PC-9 (cell line): ENCODE measurements around the gene MAGI2. TPM values are rescaled to one million over a fixed set of nuclear protein-coding genes. Genes with fewer than 3 reads are reported as not detected.

ENCODE experiments used
- BruUV-seq: library from RNA; stranded (reverse); fragments of 400-500 nt; replicated peaks from 2 replicates; lab custom pipeline; 2021; lab: Mats Ljungman, UMichigan
- CTCF ChIA-PET: fragments of 300-600 bp; sonication (Branson Sonifier 250); formaldehyde crosslinking; loops from one replicate; lab custom pipeline; 2022; ENCODE audit warnings: antibody characterized with exemption; lab: Charles Lee
- POLR2A ChIA-PET: fragments of 300-600 bp; sonication (Branson Sonifier 250); formaldehyde crosslinking; loops from one replicate; lab custom pipeline; 2022; ENCODE audit warnings: antibody characterized with exemption; ENCODE audit not compliant: unreplicated experiment; lab: Charles Lee
- DNase-seq, 2 experiments: peaks; one replicate each; pipeline versions ENCODE4 v3.0.0 to v3.0.0-alpha.2; 2015 to 2022; ENCODE audit warnings: mixed read lengths in 1 of 2
- H2AFZ ChIP-seq: fragments of 200-600 bp; sonication (generic); 2 replicates; pipeline ENCODE4 v1.8.1; 2017; ENCODE audit warnings: antibody characterized with exemption
- H3F3A ChIP-seq: fragments of 200-600 bp; sonication (generic); 2 replicates; pipeline ENCODE4 v1.8.1; 2017; ENCODE audit warnings: antibody characterized with exemption, mild to moderate bottlenecking, low read depth; ENCODE audit not compliant: insufficient read depth
- H3K27ac ChIP-seq: fragments of 200-600 bp; sonication (generic); 2 replicates; pipeline ENCODE4 v1.6.1; 2016; ENCODE audit warnings: mixed run types
- H3K27me3 ChIP-seq: fragments of 200-600 bp; sonication (generic); 2 replicates; pipeline ENCODE4 v1.6.1; 2016; ENCODE audit warnings: low read depth, mixed run types; ENCODE audit not compliant: insufficient read depth
- H3K36me3 ChIP-seq: fragments of 200-600 bp; sonication (generic); 2 replicates; pipeline ENCODE4 v1.6.1; 2016; ENCODE audit warnings: low read depth, mixed run types
- H3K4me1 ChIP-seq: fragments of 200-600 bp; sonication (generic); replicated peaks from 2 replicates; pipeline ENCODE4 v1.6.1; 2016; ENCODE audit warnings: mixed run types; ENCODE audit not compliant: insufficient read depth
- H3K4me2 ChIP-seq: fragments of 200-600 bp; sonication (generic); 2 replicates; pipeline ENCODE4 v1.6.1; 2017; ENCODE audit warnings: mixed run types
- H3K4me3 ChIP-seq: fragments of 200-600 bp; sonication (generic); 2 replicates; pipeline ENCODE4 v1.6.1; 2016; ENCODE audit warnings: mixed run types
- H3K79me2 ChIP-seq: fragments of 200-600 bp; sonication (generic); 2 replicates; pipeline ENCODE4 v1.6.1; 2017; ENCODE audit warnings: low read depth, mixed run types
- H3K9me2 ChIP-seq: fragments of 200-600 bp; sonication (generic); 2 replicates; pipeline ENCODE4 v1.8.1; 2017; ENCODE audit warnings: mild to moderate bottlenecking; ENCODE audit not compliant: insufficient read depth
- H3K9me3 ChIP-seq: fragments of 200-600 bp; sonication (generic); 2 replicates; pipeline ENCODE4 v1.8.1; 2016; ENCODE audit warnings: low read depth; ENCODE audit not compliant: insufficient read depth
- H4K20me1 ChIP-seq: fragments of 200-600 bp; sonication (generic); 2 replicates; pipeline ENCODE4 v1.8.1; 2017; ENCODE audit not compliant: insufficient read depth
- EZH2 ChIP-seq: fragments of 200-600 bp; sonication (generic); IDR thresholded peaks from 2 replicates; pipeline ENCODE4 v1.8.0; 2017; ENCODE audit warnings: antibody characterized with exemption, low read depth
- intact Hi-C: fragments of 100-400 bp; cut with micrococcal nuclease; formaldehyde crosslinking; loops from one replicate; pipeline ENCODE4 v1.10.0; 2022; ENCODE audit not compliant: unreplicated experiment
- total RNA-seq: library from RNA; stranded (reverse); gene quantifications from 2 replicates; pipeline ENCODE4 v1.2.3, GENCODE V29; 2021
- TF ChIP-seq, protein P1 (sequence below): fragments of 200-600 bp; sonication (generic); conservative IDR thresholded peaks from 2 replicates; pipeline ENCODE4 v1.6.1; 2017; ENCODE audit warnings: mixed run types, antibody characterized with exemption, mild to moderate bottlenecking, moderate library complexity

Gene MAGI2
- total RNA-seq, 1 experiment from 2014 or later: 0.92 TPM

DNA sequence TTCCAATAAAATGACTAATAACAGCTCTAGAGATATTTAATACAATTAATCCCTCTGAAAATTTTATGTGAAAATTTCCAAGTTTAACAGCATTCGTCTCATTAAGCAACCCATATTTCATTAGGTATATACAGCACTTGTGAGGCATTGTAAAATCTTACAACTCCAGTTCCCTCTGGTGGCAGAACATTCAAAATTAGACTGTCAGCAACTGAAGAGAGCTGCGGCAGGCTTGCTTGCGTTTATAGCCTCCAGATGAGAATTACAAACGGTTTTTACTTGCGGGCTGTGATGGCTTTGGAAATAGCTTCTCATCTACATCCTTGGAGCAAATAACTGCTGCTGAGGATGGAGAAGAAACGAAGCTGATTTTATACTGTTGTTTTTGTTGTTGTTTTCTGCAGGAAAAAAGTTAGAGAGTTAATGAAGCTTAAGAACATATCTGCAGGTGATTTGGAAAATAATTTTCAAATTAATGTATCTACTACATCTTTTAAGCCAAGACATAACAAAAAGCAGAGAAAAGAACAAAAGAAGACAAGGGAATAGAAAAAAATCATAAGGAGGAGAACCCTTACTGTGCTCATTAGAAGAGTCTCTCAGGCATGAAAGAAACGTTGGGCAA, 171.3 kb downstream of the MAGI2 start:
- peaks cover 19% of the 10 kb centered on the region for H3K4me1 ChIP-seq
- no peak overlapping the region for H2AFZ ChIP-seq
- H4K20me1 ChIP-seq: no peaks in the 10 kb centered on the region
- no peak overlapping the region for H3K4me2 ChIP-seq
- TF ChIP-seq, protein P1, sequence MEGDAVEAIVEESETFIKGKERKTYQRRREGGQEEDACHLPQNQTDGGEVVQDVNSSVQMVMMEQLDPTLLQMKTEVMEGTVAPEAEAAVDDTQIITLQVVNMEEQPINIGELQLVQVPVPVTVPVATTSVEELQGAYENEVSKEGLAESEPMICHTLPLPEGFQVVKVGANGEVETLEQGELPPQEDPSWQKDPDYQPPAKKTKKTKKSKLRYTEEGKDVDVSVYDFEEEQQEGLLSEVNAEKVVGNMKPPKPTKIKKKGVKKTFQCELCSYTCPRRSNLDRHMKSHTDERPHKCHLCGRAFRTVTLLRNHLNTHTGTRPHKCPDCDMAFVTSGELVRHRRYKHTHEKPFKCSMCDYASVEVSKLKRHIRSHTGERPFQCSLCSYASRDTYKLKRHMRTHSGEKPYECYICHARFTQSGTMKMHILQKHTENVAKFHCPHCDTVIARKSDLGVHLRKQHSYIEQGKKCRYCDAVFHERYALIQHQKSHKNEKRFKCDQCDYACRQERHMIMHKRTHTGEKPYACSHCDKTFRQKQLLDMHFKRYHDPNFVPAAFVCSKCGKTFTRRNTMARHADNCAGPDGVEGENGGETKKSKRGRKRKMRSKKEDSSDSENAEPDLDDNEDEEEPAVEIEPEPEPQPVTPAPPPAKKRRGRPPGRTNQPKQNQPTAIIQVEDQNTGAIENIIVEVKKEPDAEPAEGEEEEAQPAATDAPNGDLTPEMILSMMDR: no peak
- no peak for TF ChIP-seq EZH2
- no peaks in the 10 kb centered on the region for H3K27me3 ChIP-seq
- H3K27ac ChIP-seq: peak overlapping the region; percentile 55; the same call in 1 of the 2 replicates
- peaks cover 10% of the 10 kb centered on the region for H3F3A ChIP-seq
- no peaks in the 10 kb centered on the region for H3K9me2 ChIP-seq
- ChIA-PET POLR2A (no interaction called here), CTCF (no interaction called here)
- no peaks in the 10 kb centered on the region for H3K79me2 ChIP-seq
- intact Hi-C loops: no loop called here
- H3K4me3 ChIP-seq: no peak overlapping the region
- H3K9me3 ChIP-seq: no peaks in the 10 kb centered on the region
- no peaks in the 10 kb centered on the region for H3K36me3 ChIP-seq
- peak in 1 of 2 experiments; percentile 14 for DNase-seq
- BruUV-seq: no TSS peak

DNA sequence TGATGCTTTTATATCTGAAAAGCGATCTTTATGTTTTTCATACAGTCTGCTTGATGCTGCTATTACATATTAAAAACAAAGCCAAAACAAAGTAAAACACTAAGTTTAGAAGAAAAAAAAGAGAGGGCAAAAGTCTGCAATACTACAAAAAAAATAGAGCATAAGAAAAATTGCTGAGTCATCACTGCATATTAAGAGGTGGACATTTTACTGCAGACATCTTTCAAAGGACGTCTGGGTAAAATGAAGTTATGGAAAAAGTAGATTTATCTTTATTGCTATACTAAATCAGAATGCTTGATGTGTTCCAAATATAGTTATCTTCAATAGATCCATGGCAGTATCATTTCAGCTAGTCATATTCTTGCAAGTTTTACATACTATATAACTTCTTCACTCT, 172.0 kb downstream of the MAGI2 start:
- no peak overlapping the region for H3K27ac ChIP-seq
- CTCF ChIA-PET: interaction anchor here (0.6 kb wide), 1 partner anchor 761 kb away, joined by 3 read pairs; no protein-coding TSS in a partner anchor
- intact Hi-C loops: no loop called here

DNA sequence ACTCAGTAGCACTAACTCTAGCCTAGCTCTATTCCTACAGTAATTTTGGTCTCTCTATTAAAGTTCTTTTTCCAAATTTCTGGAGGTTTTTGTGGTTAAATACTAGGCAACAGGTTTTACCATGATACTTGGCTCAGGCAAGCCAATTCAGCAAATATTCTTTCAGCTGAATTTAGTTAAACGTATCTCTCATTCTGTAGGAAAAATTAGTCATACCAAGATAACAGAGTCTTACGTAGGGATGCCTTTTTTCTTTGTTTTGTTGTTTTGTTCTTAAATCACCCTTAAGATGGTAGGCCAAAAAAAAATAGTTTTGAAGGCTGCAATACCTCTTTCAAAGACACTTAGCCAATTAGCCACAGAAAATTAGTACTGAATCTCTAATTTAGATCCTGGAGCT, 180.5 kb downstream of the MAGI2 start:
- intact Hi-C loops: loop anchor here (1.0 to 2.0 kb wide), 2 partner anchors 468 to 746 kb away; no protein-coding TSS in a partner anchor
- Histone ChIP-seq H3K4me2 (no peak overlapping the region), H2AFZ (no peak overlapping the region; the same call in 1 of the 2 replicates)

More for the DNA sequence above, 172.0 kb downstream of the MAGI2 start:
- Histone ChIP-seq H3K27me3 (no peaks in the 10 kb centered on the region), H3K4me1 (peaks cover 19% of the 10 kb centered on the region), H3K4me3 (no peak overlapping the region), H4K20me1 (no peaks in the 10 kb centered on the region), H3F3A (peaks cover 10% of the 10 kb centered on the region), H3K36me3 (no peaks in the 10 kb centered on the region), H2AFZ (no peak overlapping the region), H3K4me2 (no peak overlapping the region), H3K79me2 (no peaks in the 10 kb centered on the region), H3K9me3 (no peaks in the 10 kb centered on the region), H3K9me2 (no peaks in the 10 kb centered on the region)
- BruUV-seq: no TSS peak
- TF ChIP-seq EZH2: no peak
- TF ChIP-seq, protein P1: no peak
- POLR2A ChIA-PET: no interaction called here
- no peak for DNase-seq

More for the DNA sequence above, 180.5 kb downstream of the MAGI2 start:
- H3K4me1 ChIP-seq: no peaks in the 10 kb centered on the region
- TF ChIP-seq, protein P1: no peak
- TF ChIP-seq EZH2: no peak
- no peaks in the 10 kb centered on the region for H3K36me3 ChIP-seq
- no TSS peak for BruUV-seq
- H3K9me3 ChIP-seq: no peaks in the 10 kb centered on the region
- no peaks in the 10 kb centered on the region for H3F3A ChIP-seq
- CTCF ChIA-PET: interaction anchor here (0.6 kb wide), 2 partner anchors 71 to 776 kb away, joined by 3 read pairs; no protein-coding TSS in a partner anchor
- no peak overlapping the region for H3K4me3 ChIP-seq
- no peaks in the 10 kb centered on the region for H3K79me2 ChIP-seq
- H3K9me2 ChIP-seq: no peaks in the 10 kb centered on the region
- H3K27me3 ChIP-seq: no peaks in the 10 kb centered on the region
- H3K27ac ChIP-seq: no peak overlapping the region
- H4K20me1 ChIP-seq: no peaks in the 10 kb centered on the region
- POLR2A ChIA-PET: interaction anchor here (0.6 kb wide), 1 partner anchor 370 kb away, joined by 12 read pairs; no protein-coding TSS in a partner anchor
- DNase-seq: no peak
